OCI-LY7 (cell line): ENCODE measurements around the gene BABAM1.

Experiments used
- CTCF ChIP-seq: fragments of 200-600 bp; sonication (generic); conservative IDR thresholded peaks from 2 replicates; pipeline ENCODE4 v1.5.1; 2014; ENCODE audit warnings: mild to moderate bottlenecking, antibody characterized with exemption, low read length, moderate library complexity, mixed read lengths
- EZH2phosphoT487 ChIP-seq: fragments of 200-600 bp; sonication (generic); IDR thresholded peaks from 2 replicates; pipeline ENCODE4 v1.6.1; 2018; ENCODE audit warnings: low read depth, borderline replicate concordance, mild to moderate bottlenecking, mixed run types, antibody characterized with exemption, low read length, moderate library complexity, mixed read lengths

DNA sequence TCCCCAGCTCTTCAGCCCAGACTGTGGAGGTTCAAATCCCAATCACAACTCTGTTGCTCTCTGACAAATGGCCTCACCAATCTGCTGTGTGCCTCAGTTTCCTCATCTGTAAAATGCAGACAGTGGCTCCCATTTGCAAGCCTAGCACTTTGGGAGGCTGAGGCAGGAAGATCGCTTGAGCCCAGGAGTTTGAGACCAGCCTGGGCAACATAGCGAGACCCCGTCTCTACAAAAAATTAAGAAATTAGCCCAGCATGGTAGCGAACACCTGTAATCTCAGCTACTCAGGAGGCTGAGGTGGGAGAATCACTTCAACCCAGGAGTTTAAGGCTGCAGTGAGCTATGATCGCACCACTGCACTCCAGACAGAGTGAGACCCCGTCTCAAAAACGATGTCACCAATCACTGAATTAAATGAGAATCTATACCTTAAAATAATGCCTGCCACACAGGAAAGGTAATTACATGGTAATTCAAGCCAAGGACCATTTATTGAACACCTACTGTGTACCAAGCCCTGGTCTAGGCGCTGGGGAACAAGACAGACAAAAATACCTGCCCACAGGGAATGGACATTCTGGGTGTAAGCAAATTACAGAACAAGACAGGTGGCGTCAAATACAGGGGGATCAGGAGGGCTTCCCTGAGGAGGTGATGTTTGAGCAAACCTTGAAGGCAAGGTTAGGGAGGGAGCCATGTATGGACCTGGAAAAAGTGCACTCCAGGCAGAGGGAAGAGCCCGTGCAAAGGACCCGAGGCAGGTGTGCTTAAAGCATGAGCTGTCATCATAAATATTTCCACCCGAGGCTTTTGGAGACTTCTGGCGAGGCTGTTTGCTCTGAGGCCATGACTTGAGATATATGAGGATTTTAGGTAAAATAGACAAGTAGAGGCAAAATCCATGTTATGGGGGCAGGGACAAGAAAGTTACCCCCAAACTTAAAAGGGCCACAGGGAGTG is 29.2 kb upstream of the BABAM1 start:
- TF ChIP-seq CTCF (no peak), EZH2phosphoT487 (no peak)
